Measurements from ENCODE around the gene ANKRD53.
A peak's percentile ranks its signal among the peaks of the same experiment; 100 is the strongest.
"Not testable (repeated sequence)": the region's sequence is repeated elsewhere in the genome, so short reads cannot be mapped to it uniquely, and the experiment has no call there.

ANKRD53 gene

DNA sequence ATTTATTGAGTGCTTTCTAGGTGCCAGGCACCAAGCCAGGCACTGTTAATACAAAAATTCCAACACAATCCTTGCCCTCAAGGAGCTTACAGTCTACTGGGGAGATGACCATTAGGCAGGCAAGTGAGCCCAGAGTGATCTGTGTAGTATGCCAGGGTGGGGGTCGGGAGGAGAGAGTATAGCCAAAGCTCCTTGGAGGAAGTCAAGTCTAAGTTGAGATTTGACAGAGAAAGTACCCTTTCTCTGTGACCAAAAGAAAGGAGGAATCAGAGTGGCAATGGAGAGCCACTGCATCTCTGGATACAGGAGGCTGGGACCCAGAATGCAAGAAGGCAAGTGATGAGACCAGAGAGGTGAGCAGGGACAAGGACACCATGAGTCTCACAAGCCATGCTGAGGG is 7.5 kb downstream of the ANKRD53 start:
- DNase-seq (ENCODE audit: insufficient read length, low spot score) (no peak), FAIRE-seq (no peak)
- TF ChIP-seq POLR2A (IDR thresholded peaks at IDR 0.05; ENCODE audit: low read depth, low read length), result no peak

DNA sequence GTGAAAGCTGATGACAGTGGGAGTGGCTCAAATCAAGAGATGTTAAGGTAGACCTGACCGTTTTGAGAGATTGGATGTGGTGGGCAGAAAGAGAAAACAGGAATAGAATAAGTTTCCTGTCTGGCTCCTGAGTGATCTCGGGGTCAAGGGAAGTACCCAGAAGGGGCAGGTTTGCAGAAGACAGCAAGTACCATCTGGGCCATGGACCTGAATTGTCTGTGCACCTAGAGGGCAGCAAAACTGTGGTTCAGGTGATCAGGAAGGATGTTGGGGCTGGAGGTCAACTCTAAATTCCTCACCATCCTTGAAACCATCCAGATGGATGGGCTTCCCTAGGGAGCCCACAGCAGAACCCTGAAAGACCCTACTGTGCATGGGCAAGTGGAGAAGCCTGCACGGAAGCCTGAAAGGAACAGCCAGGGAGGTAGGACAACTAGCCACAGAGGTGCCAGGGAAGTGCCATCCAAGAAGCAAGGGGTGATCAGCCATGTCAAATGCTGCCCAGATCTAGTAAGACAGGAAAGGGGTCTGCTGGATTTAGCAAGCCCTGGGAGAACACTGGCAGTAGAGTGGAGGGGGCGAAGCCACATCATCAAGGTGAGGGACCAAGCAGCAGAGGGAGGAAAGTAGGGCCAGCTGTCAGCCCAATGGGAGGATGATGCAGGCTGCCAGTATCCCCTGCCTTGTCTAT is 8.2 kb downstream of the ANKRD53 start:
- DNase-seq (ENCODE audit: insufficient read length, low spot score) (no peak), FAIRE-seq (no peak)
- no peak for TF ChIP-seq POLR2A (IDR thresholded peaks at IDR 0.05; ENCODE audit: low read depth, low read length)

DNA sequence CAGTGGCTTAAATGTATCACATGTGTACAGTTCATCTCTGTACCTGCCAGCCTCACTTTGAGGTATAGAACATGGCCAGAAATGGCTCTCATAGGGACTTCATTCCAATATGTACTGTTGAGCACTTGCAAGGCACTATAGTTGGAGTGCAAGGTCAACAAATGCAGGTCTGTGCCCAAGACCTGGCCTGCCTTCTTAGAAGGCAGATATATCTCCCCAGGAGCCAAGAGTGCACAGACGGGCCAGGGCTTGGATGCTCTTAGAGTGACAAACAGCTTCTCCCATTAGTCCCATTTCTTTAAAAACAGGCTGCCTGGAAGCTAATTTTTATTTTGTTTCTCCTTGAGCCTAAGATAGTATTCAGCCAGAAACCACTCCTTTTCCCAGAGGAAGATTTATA is 9.0 kb downstream of the ANKRD53 start:
- DNase-seq (ENCODE audit: insufficient read length, low spot score) (no peak), FAIRE-seq (no peak)
- no peak for TF ChIP-seq POLR2A (IDR thresholded peaks at IDR 0.05; ENCODE audit: low read depth, low read length)

DNA sequence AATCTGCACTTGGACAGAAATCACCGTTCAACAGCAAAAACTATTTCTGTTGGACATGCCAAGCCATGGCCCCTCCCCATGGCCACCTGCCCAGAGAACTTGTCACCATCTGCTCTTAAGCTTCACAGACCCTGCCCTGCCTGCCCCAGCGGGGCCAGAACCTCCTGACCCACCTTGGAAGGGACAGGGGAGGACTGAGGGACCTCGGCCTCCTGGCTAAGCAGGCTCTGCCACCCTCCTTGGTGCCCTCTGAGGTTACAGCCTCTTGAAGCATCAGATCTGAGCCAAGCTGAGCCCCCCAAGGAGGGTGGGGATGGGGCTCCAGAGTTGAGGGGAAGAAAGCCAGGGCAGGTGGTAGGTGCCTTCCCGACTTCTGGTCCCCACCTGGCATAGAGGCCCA is 9.7 kb downstream of the ANKRD53 start:
- FAIRE-seq, result no peak
- TF ChIP-seq POLR2A (IDR thresholded peaks at IDR 0.05; ENCODE audit: low read depth, low read length), result no peak
- DNase-seq (ENCODE audit: insufficient read length, low spot score), result no peak

DNA sequence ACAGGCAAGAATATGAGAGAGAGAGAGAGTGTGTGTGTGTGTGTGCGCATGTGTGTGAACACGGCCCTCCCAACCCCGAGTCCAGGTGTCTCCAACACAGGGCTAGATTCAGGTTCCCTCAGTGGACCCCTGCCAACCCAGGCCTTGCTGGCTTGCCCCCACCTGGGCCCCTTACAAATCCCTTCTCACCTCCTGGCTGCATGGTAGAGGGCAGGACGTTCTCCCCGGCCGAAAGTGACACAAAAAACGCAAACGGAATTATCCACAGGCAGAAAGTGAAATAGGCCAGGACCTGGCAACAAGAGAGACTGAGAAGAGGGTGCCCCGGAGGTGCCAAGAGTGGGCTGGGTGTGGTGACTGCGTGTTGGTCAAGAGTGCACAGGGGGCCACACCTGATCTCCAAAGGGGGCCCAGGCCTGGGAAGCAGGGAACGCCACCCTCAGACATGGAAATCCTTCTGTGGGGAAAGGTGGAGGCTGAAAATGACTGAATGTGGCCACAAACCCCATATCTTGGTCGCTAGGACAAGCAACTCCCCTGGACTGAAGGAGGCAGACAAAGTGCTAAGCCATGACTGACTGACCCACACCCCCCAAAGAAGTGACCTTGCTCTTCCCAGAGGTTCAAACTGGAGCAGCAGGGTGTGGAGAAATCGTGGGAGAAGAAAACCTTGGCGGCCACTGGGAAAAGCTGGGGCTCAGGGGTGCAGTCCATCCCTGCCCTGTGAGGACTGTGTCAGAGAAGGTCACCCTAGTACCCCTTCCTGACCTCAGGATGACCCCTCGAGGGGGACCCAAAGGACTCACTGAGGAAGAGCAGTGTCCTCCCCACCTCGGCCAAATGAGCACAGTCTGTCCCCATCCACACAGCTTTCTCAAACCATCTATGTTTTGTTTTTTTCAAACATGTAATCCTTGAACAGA is 10.6 kb downstream of the ANKRD53 start:
- FAIRE-seq, result no peak
- DNase-seq (ENCODE audit: insufficient read length, low spot score), result no peak
- no peak for TF ChIP-seq POLR2A (IDR thresholded peaks at IDR 0.05; ENCODE audit: low read depth, low read length)

DNA sequence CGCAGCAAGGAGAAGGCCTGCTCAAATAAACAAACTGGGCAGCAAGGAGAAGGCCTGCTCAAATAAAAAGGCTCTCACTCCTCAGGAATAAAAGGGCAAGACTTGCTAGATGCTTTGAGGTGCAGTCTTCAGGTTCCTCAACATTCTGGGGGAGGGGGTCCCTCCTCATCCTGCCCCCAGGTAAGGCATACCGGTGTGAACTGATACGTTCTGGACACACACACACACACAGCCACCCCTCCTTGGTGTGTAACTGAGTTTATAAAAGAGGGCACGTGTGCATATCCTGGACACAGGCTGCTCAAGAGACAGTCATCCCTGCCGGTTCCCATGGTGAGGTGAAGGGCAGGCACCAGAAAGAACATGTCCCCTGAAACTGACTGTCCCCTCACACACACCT is 11.8 kb downstream of the ANKRD53 start:
- DNase-seq (ENCODE audit: insufficient read length, low spot score) (no peak), FAIRE-seq (no peak)
- no peak for TF ChIP-seq POLR2A (IDR thresholded peaks at IDR 0.05; ENCODE audit: low read depth, low read length)

DNA sequence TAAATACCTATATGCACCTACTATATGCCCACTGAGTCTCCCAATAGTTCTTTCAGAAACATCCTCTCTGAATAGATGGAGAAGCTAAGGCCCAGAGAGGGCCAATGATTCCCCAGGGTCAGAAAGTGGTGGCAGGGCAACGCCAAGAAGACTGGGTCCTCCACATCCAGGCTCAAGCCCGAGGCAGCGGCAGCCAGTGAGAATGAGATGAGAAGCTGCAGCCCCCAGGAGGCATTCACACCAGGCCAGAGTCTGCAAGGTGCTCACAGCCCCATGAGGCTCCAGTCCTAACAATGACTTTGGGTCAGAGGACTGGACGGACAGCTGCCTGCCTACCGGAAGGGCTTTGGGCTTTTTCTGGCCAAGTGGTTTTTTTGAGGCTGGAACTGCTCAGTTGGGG is 12.7 kb downstream of the ANKRD53 start:
- TF ChIP-seq POLR2A (IDR thresholded peaks at IDR 0.05; ENCODE audit: low read depth, low read length), result no peak
- no peak for FAIRE-seq
- DNase-seq (ENCODE audit: insufficient read length, low spot score), result no peak

DNA sequence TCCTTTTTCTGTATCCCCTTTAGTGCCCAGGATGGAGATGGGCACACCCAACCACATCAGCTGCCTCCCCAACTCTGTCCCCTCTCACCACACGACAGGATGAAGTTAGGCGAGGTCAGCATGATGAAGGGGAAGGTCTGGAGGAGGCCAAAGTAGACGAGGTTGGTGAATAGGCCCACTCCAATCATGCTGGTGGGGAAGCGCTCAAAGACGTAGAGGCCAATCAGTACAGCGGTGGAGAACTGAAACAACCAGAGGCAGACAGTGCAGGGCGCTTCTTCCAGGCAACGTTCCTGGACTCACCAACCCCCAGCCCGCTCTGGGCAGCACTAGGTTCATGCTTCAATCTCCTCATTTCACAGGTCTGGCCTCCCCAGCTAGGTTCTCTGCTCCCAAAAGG is 13.3 kb downstream of the ANKRD53 start:
- FAIRE-seq, result no peak
- no peak for TF ChIP-seq POLR2A (IDR thresholded peaks at IDR 0.05; ENCODE audit: low read depth, low read length)
- DNase-seq (ENCODE audit: insufficient read length, low spot score), result no peak

DNA sequence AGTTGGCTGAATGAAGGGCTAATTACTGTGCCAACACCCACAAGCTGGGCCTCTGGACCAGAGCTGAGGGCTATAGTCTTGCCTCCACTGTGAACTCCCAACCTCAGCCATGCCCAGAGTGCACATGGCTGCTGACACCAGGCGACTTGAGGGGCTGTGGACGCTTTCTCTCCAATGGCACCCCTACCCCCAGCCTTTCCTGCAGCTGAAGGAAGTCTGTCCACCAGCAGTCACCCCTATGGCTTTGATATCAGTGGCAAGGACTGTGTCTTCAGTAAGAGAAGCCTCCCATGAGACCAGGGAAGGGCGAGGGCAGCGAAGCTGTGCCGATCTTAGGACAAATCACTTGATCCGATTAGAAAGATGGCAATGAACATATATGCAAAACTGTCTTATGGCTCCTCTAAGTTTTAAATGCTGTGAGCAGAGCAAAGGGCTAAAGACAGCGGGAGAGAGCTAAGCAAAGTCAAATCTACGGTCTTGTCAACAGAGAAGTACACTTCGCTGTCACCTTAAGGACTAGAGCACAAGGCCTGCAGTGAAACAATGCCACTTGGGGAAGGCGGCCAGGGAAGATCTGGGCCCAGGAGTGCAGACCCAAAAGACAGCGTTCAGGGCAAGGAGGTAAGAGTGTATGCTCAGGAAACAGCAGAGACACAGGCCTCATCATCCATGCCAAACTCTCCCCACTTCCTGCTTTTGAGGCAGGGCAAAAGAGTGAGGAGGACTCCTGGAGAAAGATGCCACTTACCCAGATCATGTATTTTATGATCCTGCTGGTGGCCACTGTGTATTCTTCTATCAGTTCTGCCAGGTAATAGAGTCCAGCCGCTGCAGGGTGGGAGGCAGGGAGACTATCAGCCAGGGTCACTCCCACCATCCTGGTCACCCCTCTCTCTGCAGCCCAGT is 14.8 kb downstream of the ANKRD53 start:
- no peak for TF ChIP-seq POLR2A (IDR thresholded peaks at IDR 0.05; ENCODE audit: low read depth, low read length)
- FAIRE-seq (no peak), DNase-seq (ENCODE audit: insufficient read length, low spot score) (no peak)

DNA sequence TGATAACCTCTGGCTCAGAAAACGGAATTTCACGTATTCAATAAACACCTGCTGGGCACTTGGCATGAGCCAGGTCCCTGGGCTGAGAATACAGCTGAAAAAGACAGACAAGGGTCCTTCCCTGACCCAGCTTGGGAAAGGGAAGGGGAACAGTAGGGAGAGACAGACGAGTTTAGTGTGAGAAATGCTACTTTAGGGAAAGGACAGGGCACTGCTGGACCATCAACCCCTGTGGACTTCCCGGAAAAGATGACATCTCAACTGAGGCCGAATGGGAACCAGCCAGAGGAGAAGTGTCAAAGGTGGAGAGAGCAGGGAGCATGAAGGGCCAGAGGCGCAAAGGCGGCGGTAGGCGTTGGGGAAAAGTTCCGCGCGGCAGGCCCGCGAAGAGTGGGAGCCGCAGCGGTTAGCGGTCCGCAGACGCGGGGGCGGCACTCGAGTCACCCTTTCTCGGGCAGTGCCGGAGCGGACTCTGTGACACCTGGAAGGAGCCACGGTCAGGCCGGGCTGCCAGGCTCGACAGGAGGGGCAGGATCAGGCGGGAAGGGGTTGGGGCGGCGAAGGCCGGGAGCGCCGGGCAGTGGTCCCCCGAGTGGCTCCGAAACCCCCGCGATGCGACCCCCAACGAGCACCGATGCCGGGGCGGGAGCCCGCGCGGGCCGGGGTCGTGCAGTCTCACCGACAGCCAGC is 15.7 kb downstream of the ANKRD53 start:
- FAIRE-seq, result no peak

DNA sequence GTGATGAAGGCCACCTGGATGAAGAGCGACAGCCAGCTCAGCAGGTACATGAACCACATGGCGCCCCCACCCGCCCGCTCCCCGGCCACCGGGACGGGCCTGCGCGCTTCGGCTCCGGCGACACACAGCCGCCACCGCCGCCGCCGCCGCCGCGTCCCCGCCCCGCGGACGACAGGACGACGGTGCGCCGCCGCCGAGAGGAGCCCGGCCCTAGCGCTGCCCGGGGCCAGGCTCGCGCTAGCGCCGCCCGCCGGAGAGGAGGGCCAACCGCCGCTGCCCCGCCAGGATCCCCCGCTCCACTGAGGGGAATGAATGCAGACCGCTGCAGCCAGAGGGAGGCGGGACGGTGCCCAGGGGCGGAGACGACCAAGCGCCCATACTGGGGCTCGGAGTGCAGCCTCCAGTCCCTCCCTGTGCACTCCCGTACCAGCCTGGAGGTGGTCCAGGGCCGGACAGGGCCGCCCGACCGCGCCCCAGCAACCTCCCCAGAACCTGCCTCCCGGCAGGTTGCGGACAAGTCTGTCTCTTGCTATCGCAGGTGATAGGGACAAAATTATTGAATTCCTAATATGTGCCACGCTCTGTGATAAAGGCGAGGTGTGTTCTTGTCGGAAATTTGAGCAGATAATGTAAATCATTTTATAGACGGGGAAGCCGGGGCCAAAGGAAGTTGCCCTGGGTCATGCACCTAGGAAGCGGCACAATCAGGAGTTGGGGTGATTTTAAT is 16.4 kb downstream of the ANKRD53 start, which contains the start of gene TEX261:
Gene TEX261, minus strand, starts transcription at position 175 of the 727 bp plus-strand sequence. Its CDS starts 116 bp downstream, at position 59.
- TF ChIP-seq POLR2A (IDR thresholded peaks at IDR 0.05; ENCODE audit: low read depth, low read length), result peak; percentile 64
- no peak for FAIRE-seq
- peak; percentile 96 for DNase-seq (ENCODE audit: insufficient read length, low spot score)

More for the DNA sequence above, 15.7 kb downstream of the ANKRD53 start:
- TF ChIP-seq POLR2A (IDR thresholded peaks at IDR 0.05; ENCODE audit: low read depth, low read length), result no peak
- DNase-seq (ENCODE audit: insufficient read length, low spot score), result no peak

DNA sequence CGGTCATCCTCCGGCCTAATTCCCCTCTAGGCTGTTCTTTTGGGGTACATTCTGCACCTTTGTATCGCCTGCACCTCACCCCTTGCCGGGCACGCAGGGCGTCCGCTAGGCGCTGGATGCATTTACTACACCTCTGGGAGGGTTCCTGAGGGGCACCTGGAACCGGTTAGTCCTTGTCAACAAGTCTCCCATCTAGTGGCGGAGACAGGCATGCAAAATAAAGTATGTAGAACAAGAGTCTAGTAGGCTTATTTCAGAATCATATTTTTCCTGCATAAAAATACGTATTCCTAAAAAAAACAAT is 16.9 kb downstream of the ANKRD53 start:
- no peak for TF ChIP-seq POLR2A (IDR thresholded peaks at IDR 0.05; ENCODE audit: low read depth, low read length)
- no peak for FAIRE-seq
- DNase-seq (ENCODE audit: insufficient read length, low spot score), result no peak

DNA sequence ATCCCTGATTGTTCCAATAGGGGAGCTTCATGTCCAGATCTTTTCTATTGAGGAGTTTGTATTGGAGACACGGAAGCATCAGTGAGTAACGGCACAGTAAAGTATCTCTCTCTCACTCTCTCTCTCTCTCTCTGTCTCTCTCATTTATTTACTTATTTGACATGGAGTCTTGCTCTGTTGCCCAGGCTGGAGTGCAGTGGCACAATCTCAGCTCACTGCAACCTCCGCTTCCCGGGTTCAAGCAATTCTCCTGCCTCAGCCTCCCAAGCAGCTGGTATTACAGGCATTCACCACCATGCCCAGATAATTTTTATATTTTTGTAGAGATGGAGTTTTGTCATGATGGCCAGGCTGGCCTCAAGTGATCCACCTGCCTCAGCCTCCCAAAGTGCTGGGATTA is 20.5 kb downstream of the ANKRD53 start:
- DNase-seq (ENCODE audit: insufficient read length, low spot score); FAIRE-seq: not testable (repeated sequence)
